ENCODE measurements around the gene TUSC2.

- TF ChIP-seq EZH2 (IDR thresholded peaks at IDR 0.05) (no peak), POLR2AphosphoS5 (IDR thresholded peaks at IDR 0.05; ENCODE audit: borderline replicate concordance, low read depth, low read length) (no peak)
These were observed 43.2 kb upstream of the TUSC2 start for GRCh38 chr3:50371133-50371685.
